D721Med (cell line): ENCODE data around the gene ANGPT4.

Source experiments
- DNase-seq: peaks from one replicate; pipeline ENCODE4 v3.0.0; 2011; ENCODE audit warnings: low spot score; ENCODE audit not compliant: insufficient read length
- FAIRE-seq: peaks from 2 replicates; lab custom pipeline; 2011; peaks lifted over from hg19 to GRCh38; lab: Jason Lieb, UNC
- CTCF ChIP-seq: IDR thresholded peaks from 2 replicates; pipeline ENCODE4 v1.5.1; 2012; ENCODE audit warnings: mild to moderate bottlenecking, control low read depth; ENCODE audit not compliant: insufficient read depth; ENCODE audit errors: missing control alignments

The ANGPT4 gene

GRCh38 chr20:839626-840025 lies 76.5 kb downstream of the ANGPT4 start:
- no peak for FAIRE-seq
- no peak for DNase-seq
- no peak for TF ChIP-seq CTCF

- no peak for DNase-seq
- TF ChIP-seq CTCF, result no peak
- FAIRE-seq, result no peak
Observed at GRCh38 chr20:839015-839414, 77.1 kb downstream of the ANGPT4 start.

GRCh38 chr20:836190-836589 lies 79.9 kb downstream of the ANGPT4 start:
- DNase-seq (no peak), FAIRE-seq (no peak)
- TF ChIP-seq CTCF, result no peak

GRCh38 chr20:835608-836045 lies 80.5 kb downstream of the ANGPT4 start:
- no peak for DNase-seq

GRCh38 chr20:834151-834746 lies 81.9 kb downstream of the ANGPT4 start:
- TF ChIP-seq CTCF, result no peak
- DNase-seq (no peak), FAIRE-seq (no peak)

More at GRCh38 chr20:835608-836045, 80.5 kb downstream of the ANGPT4 start:
- no peak for TF ChIP-seq CTCF
- no peak for FAIRE-seq

GRCh38 chr20:833450-834150 lies 82.5 kb downstream of the ANGPT4 start, which contains the start of gene FAM110A:
FAM110A (plus strand) TSS chr20:833715; CDS start chr20:844805, 11,090 bp downstream.
- TF ChIP-seq CTCF, result no peak
- no peak for FAIRE-seq
- DNase-seq, result peak; percentile 38

GRCh38 chr20:833121-833449 lies 83.0 kb downstream of the ANGPT4 start:
- FAIRE-seq, result no peak
- DNase-seq, result no peak
- TF ChIP-seq CTCF, result no peak
